Right ventricle myocardium inferior (tissue), 1 donor: ENCODE data around the gene HPS4. TPM values are rescaled to one million over a fixed set of nuclear protein-coding genes. Genes with fewer than 3 reads are reported as not detected.
"Not testable (repeated sequence)": the region's sequence is repeated elsewhere in the genome, so short reads cannot be mapped to it uniquely, and the experiment has no call there.

Experiments
- ATAC-seq: fragments of 200-7000 bp; cut with Tn5 transposase; one replicate; pipeline ENCODE4 v1.9.1; 2020; ENCODE audit warnings: mild to moderate bottlenecking, moderate library complexity
- DNase-seq: peaks from one replicate; pipeline ENCODE4 v3.0.0; 2021; ENCODE audit errors: missing footprints
- intact Hi-C: fragments of 100-400 bp; cut with DNase I; formaldehyde crosslinking; loops from one replicate; pipeline ENCODE4 v1.11.0; 2022
- total RNA-seq: library from RNA; stranded (reverse); fragmentation: NEBNext Ultra II Directional; extraction: Animal tissue kit (Norgen Biotek cat#: 25700); gene quantifications from one replicate; pipeline ENCODE4 v1.2.1, GENCODE V29; 2021
- donor health status: DM: no; HTN: yes; CAD: no; lungs with severe emphysema.

The HPS4 gene
- total RNA-seq, 1 donor from 2014 or later: 8.5 TPM

DNA sequence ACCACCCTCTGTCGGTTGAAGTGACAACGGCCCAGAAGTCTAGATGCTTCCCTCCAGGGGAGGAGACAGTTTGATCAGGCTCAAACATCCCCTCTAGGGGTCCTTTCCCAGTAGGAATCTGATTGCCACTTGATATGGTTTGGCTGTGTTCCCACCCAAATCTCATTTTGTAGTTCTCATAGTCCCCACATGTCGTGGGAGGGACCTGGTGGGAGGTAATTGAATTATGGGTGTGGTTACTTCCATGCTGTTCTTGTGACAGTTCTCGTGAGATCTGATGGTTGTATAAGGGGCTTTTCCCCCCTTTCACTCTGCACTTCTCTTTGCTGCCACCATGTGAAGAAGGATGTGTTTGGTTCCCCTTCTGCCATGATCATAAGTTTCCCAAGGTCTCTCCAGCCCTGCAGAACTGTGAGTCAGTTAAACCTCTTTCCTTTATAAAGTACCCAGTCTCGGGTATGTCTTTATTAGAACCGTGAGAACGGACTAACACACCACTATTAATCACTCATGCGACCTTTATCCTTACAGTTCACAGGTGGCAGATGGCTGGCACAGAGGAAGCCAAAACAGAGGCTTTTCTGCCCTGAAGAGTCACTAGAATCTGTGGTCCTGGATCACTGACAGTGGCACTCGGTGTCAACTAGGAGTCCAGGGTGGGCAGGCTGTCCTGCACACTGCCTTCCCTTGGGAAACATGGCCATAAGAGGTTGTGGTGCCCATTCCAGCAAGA lies 33.0 kb downstream of the HPS4 start:
- ATAC-seq: no peak
- intact Hi-C loops: no loop called here
- DNase-seq: no peak

DNA sequence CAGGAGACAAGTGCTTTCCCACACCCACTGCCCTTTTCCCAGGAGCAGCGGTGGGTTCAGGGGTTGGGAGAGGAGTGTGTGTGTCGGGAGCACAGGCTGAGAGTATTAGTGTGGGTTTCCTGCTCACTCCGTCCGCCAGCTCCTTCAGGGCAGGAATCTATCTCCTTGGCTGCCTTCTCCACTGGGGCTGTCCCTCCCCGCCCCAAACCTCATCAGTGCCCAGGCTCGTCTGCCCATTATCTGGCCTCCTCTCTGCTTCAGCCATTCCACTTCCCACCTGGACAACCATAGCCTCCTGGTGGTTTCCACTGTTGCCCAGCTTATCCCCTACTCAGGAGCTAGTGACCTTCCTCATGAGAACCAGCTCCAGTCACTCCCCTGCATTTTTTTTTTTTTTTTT lies 34.6 kb downstream of the HPS4 start:
- intact Hi-C loops: no loop called here
- no peak for DNase-seq
- ATAC-seq: no peak

GRCh38 chr22:26448334-26448733 lies 35.2 kb downstream of the HPS4 start:
- ATAC-seq (peak; percentile 29), DNase-seq (no peak)
- intact Hi-C loops: no loop called here

- intact Hi-C loops: no loop called here
- DNase-seq: no peak
- no peak for ATAC-seq
Observed at GRCh38 chr22:26447584-26448329, 35.8 kb downstream of the HPS4 start.

GRCh38 chr22:26446808-26447515 lies 36.6 kb downstream of the HPS4 start:
- intact Hi-C loops: no loop called here
- no peak for ATAC-seq
- DNase-seq: peak; percentile 55

DNA sequence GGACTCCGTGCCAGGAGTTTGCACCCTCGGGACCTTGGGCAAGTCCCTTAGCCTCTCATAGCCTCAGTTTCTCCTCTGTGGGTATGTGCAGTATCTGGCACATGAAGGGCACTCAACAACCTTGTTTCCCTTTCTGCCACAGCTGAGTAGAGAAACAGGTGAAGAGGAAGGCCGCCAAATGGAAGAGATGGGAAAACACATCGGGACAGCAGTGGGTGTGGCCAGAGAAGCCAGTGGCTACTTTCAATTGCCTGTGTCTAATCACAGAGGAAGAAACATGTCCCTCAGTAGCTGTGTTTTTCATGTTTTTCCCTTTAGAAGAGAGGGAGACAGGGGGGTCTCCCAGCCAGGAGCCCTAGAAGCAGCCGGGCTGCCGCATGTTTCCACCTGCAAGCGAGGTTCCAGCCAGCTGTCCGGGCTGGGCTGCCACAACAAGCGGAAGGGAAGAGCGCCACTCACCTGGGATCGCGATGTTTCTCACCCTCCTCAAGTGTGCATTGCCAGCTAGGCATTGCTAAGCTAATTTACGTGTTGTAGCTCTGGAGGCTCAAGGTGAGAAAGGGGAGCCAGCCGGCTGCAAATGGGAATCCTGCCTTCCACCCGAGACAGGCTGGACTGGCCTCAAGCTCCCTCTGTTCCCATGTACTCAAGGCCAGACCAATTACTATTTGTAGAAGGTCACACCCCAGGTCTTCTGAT lies 37.9 kb downstream of the HPS4 start:
- intact Hi-C loops: no loop called here
- DNase-seq (no peak), ATAC-seq (no peak)

DNA sequence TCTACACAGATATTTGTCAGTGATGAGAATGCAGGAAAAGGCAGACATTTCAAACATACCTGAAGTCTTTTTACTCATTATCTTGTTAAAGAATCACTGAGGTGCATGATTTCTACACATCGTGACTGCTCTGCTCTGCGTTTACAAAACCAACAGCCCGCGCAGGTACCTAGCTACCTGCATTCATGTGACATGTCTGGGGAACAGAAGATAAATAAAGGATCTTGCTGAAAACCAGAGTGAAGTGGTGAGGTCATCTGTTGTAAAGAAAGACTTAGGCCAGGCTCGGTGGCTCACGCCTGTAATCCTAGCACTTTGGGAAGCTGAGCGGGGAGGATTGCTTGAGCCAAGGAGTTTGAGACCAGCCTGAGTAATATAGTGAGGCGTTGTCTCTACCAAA lies 38.8 kb downstream of the HPS4 start:
- ATAC-seq (no peak), DNase-seq (no peak)
- intact Hi-C loops: no loop called here

GRCh38 chr22:26443901-26444690 lies 39.5 kb downstream of the HPS4 start:
- DNase-seq: no peak
- no peak for ATAC-seq
- intact Hi-C loops: no loop called here

DNA sequence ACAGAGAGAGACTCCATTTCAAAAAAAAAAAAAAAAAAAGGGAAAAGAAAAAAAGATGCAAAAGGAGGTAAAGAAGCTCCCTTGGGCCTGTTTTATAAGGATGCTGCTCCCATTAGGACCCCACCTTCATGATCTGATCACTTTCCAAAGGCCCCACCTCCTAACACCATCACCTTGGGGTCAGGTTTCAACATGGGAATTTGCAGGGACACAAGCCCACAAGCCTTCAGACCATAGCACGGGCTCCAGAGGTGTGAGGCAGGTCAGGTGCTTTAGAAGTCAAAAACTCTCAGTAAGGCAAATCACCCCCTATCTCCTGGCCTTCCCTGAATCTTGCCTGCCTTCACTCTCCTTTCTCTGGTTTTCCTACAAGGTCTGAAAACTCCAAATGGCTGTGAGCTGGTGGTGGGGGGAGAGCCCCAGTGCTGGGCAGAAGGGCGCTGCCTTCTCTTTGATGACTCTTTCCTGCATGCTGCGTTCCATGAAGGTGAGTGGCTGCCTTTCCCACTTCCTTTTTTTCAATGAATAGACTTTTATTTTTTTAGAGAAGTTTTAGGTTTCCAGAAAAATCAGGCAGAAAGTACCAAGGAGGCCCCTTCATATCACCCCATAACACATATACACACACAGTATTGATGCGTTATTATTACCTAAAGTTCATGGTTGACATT lies 41.4 kb downstream of the HPS4 start:
- intact Hi-C loops: no loop called here
- no peak for ATAC-seq
- DNase-seq: no peak

DNA sequence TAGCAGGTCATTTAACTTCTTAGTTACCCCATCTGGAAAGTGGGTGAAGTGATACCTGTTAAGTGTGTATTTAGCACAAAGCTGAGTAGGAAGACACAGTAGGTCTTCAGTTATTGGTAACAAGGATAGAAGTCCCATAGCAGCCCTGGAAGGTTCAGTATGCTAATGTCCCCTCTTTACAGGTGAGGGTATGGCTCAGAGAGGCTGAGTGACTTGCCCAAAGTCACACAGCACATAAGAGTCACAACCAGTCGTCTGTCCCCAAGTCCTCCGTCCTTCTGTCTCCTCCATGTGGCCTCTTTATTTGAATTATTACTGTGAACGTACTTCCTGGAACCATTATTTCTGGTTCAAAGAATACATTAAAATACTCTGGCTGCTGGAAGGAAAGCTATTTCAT lies 44.0 kb downstream of the HPS4 start:
- DNase-seq: no peak
- ATAC-seq: no peak
- intact Hi-C loops: no loop called here

- ATAC-seq, intact Hi-C loops, DNase-seq: not testable (repeated sequence)
Observed at GRCh38 chr22:26438776-26439175, 44.8 kb downstream of the HPS4 start.

DNA sequence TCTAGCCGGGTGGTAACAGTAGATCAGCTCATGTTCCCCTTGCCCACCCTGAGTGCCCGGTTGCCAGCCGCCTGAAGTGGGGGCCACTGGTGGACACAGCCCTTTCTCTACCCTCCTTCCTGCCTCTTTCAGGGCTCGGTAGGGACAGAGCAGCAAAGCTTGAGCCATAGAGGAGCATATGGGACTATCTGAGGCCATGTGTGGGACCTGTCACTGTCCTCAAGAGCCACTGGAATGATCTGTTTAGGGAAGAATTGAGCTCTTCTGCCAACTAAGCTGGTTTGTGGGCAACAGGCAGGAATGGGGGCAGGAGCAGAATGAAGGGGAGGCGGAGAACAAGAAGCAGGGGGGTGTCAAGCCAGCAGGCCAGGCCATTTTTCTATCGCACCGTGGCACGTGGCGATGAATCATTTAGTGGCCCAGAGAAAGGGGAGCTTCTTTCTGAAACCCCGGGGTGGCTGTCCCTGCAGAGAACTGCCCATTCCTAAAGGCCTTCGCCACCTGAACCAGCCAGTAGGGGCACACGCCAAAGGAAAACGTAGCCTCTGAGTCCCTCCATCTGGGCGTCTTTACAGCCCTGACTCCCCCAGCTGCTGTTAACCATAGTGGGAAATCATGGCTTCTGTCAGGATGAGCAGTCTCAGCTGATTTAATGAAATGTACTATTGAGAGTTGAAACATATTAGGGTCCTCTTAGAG lies 45.7 kb downstream of the HPS4 start:
- DNase-seq (no peak), ATAC-seq (no peak)
- intact Hi-C loops: no loop called here

DNA sequence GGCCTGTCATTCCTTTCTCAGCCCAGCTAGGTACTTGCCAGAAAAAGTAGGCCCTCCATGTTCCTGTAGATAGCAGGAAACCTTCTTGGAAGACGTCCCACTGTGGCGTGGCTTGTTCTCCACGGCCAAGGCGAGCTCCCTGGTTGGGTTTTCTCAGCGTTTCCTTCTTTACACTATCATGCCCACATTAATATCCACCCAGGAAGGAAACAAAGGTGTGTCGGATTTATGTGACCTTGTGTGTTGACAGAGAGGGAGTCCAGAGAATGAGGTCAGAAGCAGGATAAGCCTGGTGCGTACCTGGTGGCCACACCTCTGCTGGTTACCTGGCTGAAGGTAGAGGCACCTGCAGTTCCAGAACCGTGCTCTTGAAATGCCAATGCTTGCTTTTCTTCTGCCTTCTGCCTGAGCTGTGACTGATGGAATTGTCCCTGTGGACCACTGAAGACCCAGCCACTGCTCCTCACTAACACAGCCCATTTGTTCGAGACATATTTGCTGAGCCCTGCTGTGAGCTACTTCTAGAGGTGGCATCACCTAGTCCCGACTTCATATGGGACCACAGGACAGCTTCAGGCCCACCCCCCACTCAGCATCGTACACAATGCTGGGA lies 46.6 kb downstream of the HPS4 start:
- DNase-seq (no peak), ATAC-seq (no peak)
- intact Hi-C loops: no loop called here

DNA sequence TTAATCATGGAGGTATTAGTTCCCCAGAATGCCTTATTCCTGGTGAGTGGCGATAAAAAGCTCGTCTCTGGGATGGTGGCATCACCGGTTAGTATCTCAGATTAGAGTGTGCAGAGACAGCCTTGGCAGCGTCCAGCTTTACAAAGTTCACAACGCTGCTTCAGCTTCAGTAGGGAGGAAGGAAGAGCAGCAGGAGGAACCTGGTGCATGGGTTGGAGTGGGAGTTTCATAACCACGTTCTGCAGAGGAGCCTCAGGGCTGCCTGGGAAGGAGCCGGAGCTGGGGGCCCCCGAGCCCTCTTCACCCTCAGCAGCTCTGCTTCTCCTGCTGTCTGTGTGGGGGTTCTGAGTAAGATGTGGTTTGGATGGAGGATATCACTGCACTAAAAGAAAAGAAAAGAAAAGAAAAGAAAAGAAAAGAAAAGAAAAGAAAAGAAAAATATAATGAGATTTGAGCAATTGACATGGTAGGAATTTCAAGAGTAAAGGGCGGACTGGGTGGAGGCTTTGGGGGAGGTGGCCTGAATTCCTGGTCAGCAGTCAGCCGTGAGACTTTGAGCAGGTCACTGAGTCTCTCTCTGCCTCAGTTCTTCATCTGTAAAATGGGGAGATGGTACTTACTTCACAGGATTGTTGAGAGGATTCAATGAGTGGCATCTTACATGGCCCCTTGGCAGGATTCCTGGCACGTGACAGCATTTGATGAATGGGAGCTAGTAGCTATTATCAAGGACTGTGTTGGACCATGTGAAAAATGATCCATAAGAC lies 48.1 kb downstream of the HPS4 start:
- intact Hi-C loops: no loop called here
- ATAC-seq (no peak), DNase-seq (no peak)

GRCh38 chr22:26433805-26434204 lies 49.8 kb downstream of the HPS4 start:
- DNase-seq (no peak), ATAC-seq (no peak)
- intact Hi-C loops: no loop called here

DNA sequence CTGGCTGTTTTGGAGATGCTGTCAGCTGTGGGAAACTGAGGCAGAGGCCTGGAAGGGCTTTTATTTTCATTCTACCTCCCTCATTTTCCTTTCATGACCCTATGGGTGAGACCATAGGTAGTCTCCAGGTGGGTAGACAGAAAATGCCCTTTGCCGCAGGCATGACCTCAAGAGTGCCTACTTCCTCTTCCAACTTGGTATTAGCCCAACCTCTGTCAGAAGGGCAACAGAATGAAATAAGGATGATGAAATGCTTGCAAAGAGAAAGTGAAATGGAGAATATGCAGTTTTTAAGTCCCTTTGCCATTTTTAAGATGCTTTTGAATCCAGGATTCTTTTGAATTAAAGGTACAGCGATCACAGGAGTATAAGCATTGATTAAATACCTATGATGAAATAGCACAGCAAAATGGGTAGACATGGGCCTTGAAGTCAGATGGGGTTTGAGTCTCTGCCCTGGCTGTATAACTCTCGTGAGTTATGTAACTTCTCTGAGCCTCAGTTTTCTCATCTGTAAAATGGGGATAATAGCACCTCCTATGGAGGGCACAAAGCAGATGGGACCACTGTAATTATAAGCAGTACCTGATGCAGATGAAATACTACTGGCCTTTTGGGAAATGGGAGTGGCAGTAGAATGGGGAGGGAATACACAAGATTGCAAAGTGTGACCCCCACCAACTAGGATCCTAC lies 50.8 kb downstream of the HPS4 start:
- intact Hi-C loops: no loop called here
- no peak for DNase-seq
- no peak for ATAC-seq
